ENCODE measurements around the gene NPC1L1.

Gene NPC1L1

GRCh38 chr7:44541028-44541869 is at the start of gene NPC1L1:
TSS of gene NPC1L1 (minus strand) at chr7:44541330. CDS start at chr7:44541259, 71 bp downstream.
- no peak for DNase-seq

GRCh38 chr7:44590910-44591309 is 49.8 kb upstream of the NPC1L1 start:
- DNase-seq: no peak

- peak; percentile 30 to 52 for DNase-seq
Observed at GRCh38 chr7:44587843-44588711, 46.9 kb upstream of the NPC1L1 start.

GRCh38 chr7:44583146-44583865 is 42.2 kb upstream of the NPC1L1 start:
- no peak for DNase-seq

- DNase-seq: peak; percentile 96 to 99
Observed at GRCh38 chr7:44581879-44582603, 40.9 kb upstream of the NPC1L1 start, which contains the start of gene TMED4. TSS of gene TMED4 (minus strand) at chr7:44582231. CDS start at chr7:44582206, 25 bp downstream.

DNA sequence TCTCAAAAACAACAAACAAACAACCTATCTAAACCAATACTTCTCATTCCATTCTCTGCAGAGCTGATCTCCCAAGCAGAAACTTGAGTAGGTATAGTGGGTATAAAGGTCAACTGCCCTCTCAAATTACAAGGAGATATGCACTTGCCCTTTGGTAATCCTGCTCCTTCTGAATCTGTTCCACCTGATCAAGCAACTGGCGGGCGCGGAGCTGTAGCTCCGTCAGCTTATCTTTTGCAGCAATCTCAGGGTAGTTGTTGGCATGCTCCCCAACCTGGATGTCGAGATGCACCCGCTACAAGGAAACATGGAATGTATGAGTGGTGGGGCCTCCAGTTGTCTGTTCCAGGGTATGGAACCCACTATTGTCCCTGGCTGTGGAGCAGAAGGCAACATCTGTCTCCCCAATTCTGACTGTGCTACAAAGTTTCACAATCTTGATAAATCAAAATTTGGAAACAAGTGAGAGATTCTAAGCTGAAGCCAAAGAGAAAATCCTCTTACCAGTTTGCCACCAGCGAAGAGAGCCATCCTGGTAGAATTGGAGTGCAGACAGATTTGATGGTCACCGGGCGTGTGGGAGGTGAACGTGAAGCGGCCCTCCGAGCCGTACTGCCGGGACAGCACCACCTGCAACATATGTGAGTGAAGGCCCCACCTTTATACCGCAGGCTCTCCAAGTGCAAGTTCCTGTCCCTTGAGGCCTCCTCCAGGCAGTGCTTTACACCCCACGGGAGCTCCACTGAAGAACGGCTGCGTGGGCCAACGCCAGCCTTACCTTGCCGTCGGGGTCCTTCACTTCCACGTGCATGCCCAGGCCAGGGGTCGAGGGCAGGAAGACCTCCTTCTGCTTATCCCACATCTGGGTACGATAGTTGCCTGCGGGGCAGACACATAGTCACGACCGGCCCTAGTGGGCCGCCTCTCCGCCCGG is 40.1 kb upstream of the NPC1L1 start:
- peak; percentile 35 to 42 for DNase-seq

- DNase-seq: no peak
Observed at GRCh38 chr7:44576228-44576627, 35.1 kb upstream of the NPC1L1 start.

DNA sequence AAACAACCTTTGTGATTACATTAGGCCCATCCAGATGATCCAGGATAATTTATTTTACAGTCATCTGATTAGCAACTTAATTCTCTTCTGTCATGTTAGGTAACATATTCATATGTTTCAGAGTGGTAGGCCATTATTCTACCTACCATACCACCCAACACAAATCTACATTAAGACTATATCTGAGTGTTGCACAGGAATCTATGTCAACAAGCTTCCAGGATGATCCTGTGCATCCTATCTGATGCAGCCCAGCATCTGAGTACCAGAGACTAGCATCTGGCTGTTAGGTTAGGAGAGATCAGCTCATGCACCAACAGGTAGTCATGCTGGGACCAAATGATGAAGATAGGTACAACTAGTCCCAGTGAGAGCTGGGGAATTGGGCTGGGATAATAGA is 33.9 kb upstream of the NPC1L1 start:
- DNase-seq: no peak

DNA sequence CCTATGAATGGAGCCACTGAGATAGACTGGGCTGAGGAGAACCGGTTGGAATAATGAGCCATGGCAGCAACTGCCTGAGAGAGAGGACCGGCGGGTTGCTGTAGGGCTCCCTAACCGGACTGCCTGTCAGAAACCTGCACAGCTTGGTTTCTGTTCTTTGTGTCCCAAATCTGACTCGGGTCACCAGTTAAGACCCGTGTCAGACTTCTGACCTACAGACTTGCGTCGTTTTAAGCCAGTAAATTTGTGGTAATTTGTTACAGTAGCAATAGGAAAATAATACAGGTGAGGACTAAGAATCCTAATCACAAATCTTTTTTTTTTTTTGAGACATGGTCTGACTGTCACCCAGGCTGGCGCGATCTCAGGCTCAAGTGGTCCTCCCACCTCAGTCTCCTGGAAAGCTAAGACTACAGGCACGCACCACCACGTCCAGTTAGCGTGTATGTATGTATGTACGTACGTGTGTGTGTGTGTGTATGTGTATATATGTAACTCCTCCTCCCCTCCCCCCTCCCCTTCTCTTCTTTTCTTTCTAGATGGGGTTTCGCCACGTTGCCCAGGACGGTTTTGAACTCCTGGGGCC is 33.2 kb upstream of the NPC1L1 start:
- DNase-seq: no peak

DNA sequence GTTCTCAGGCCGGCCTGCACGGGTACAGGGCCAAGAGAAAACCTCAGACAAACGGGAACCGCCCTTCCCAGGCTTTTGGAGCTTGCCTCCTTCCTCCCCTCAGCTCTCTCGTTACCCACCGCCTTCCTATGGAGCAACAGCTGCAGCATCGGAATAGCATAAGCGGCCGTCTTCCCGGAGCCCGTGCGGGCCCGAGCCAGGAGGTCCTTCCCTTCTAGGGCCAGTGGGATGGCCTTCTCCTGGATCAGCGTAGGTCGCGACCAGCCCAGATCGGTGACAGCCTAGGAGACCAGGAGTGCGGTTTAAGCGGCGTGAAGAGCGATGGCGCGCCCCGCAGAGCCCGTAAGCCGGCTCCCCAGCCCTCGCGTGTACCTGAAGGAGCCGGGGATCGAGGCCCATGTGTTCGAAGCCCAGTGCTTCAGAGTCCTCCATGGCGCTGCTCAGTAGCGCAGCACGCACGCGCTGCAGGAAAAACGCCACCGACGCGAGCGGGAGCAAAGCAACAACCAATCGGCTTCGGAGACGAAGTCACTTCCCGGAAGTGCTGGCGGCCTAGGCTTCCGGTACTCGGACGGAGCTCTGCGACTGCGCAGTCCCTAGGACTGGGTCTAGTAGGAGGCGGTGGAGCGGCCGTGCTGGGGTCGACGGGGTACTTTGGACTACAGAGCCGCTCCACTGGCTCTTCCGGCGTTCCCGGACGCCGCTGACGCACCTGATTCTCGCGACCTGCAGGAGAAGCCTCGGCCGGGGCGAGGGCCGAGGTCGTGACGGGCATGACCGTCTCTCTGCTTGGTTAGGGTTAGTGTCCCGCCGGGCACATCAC is 32.5 kb upstream of the NPC1L1 start, which contains the start of gene DDX56:
Gene DDX56, minus strand, starts transcription at position 445 of the 823 bp plus-strand sequence. Its CDS starts 13 bp downstream, at position 432.
- DNase-seq: peak; percentile 90 to 97

GRCh38 chr7:44572771-44573170 is 31.6 kb upstream of the NPC1L1 start:
- DNase-seq: no peak

GRCh38 chr7:44569959-44570358 is 28.8 kb upstream of the NPC1L1 start:
- DNase-seq: no peak

DNA sequence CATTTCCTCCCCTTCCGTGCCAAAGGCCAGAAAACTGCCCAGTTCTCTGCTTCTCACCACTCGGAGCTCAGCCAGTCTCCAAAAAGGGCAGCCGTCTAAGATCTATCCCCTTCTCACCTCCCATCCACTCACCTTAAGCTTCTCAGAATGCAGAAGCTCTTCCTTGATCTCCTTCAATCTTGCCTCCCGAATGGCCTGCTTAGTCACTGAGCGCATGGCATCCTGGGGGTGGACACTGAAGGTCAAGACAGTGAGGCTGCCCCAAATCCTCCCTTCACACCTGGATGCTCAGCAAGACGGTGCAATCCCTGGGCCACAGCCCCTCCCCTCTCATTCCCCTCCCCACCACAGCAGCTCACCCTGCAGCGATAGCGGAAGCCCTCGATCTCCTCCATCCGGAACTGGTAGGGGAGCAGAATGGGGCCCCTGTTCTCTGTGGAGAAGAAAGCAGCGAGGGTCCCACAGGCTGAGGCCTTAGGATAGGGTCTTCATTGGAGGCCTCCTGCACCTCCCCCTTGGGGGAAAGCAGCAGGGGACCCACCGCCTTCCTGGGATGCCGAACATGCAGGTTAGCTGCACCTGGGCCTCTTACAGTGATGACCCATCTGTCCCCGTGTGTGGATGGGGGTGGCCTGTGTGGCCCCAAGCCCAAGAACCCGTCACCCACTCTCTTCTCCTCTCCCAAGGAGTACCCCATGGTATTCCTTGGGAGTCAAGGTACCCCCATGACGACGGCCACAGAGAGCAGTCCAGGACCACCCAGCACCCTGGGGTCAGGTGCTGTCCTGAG is 27.8 kb upstream of the NPC1L1 start:
- DNase-seq: no peak

DNA sequence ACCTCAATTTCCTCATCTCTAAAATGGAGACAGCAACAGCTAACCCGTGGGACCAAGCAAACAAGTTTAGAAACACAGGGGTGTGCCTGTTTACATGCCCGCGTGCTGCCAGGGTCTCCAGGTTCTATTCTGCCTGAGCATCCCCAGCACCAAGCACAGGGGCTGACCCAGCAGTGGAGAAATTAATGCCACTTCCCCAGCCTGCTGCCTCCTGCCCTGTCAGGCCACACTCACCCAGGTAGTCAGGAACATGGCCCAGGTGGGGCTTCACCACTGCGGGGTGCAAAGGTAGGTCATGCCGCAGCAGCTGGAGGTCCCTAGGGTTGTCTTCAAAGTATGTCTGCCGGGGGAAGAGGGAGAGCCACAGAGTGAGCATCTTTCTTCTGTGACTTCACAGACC is 26.8 kb upstream of the NPC1L1 start:
- DNase-seq: no peak

DNA sequence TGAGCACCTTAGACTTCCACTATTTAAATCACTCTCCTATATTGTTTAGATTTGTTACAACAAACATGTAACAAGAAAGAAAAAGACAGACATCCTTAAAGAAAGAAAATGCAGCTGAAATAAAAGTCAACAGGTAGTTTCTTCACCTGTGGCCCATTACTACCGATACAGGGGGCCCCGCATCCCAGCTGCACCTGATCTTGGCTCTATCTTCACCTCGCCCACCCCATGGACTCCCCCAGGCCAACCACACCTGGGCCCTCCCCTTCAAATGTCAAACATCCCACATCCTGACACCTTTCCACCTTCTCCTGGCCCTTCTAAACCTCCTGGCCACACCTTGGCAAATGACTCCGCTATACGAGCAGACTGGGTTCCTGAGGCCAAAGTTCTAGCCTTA is 25.6 kb upstream of the NPC1L1 start:
- DNase-seq: no peak

DNA sequence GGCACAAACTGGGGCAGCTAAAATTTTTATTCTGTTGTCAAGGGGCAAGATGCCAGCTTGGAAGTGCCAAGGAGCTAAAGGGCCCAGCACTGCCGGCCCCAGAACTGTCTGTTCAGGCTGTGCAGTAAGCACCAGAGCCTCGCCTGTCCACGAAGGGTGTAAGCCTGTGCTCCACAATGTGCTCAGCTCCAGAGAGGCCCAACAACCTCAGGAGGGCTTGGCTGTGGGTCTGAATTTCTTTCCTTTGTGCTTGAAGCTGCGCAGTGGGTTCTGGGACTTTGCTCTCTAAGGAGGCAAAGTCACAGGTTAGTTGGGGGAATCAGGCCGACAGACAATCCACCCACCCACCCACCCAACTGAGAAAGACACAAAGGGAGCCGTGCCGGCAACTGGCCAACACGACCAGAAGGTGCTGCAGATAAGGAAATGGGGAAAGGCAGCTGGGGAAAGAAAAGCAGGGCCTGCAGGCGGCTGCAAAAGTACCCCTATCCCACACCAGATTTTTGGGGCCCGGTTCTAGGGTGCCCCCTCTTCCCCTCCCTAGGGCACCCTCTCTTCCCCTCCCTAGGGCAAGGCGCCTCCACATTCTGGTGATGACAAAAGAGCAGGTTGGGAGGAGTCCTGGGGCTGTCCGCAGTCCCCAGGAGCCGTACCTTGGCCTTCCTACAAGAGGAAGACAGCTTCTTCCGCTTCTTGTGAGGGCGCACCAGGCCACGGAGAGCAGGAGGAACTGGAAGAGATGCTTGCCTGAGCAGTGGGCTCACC is 24.8 kb upstream of the NPC1L1 start:
- peak in 1 of 2 experiments; percentile 47 for DNase-seq

DNA sequence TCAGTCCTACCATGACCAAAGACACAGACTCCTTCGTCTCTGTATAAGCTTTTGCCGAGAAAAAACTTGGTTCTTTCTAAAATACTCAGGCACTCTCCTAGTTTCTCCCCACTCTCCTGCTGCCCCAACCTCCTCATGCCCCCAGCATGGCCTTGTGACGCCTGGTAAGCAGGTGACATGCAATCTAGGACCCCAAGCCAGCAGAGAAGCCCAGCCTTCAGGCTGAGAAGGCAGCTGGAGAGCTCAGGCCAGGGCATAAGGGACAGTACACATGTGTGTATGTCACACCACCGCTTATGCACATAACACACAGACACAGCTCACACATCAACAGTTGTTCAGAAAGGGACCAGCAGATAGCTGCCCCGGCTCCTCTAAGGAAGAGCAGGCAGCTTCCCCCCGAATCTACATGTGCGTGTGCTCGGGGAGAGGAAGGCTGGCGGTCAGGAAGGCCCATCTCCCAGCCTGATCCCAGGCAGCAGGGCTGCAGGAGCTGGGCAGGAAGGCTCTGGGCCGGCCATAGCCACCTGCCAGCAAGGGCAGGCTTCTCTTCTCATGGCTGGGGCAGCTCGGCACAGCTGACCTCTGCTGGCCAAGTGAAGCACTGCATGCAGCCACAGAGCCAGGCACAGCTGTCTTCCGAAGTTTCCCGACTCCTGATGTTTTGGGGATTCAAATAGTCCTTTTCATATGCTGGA is 24.1 kb upstream of the NPC1L1 start:
- DNase-seq: peak in 1 of 2 experiments; percentile 68

Measured in NCI-H526 (cell line).